ENCODE results near the gene LARP1. TPM values are rescaled to one million over a fixed set of nuclear protein-coding genes. Genes with fewer than 3 reads are reported as not detected.

LARP1 gene
- total and polyA plus RNA-seq, 9 of the 15 experiments (the other 6 are each of a cell fraction or from before 2014, with no cell fraction given) = 22.6 to 300 (median 92.0) TPM

DNA sequence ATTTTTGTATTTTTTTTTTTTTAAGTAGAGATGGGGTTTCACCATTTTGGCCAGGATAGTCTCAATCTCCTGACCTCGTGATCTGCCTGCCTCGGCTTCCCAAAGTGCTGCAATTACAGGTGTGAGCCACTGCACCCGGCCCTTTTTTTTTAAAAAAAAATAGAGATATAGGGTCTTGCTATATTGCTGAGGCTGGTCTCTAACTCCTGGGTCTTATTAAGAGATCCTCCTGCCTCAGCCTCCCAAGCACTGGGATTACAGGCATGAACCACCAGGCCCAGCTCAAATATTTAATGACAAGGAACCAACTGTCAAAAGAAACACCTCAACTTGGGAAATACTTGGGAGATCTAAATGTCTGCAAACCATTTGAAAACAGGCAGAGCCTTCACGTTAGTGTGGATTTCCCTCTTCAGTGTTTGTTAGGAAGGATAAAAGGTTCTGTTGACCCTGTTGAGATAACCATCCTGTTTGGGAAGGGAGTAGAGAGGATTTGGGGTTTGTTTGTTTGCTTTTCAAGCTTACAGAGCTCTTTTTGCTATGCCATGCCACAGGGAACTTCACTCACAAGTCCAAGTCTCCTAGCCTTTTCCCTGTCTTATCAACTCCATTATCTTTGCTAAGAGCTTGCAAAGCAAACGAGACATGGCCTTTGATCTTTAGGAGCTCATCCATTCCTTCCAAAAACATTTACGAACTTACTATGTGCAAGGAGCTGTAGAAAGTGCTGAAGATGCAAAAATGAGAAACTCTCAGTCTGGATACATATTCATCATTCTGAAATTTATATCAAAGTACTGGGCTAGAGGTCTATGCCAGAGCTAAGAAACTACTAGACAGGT, 87.7 kb downstream of the LARP1 start (continued):
- no peak for TF ChIP-seq SIN3A (IDR thresholded peaks at IDR 0.05; ENCODE audit: borderline replicate concordance in 2 of 2, control insufficient read depth in 1 of 2, low read depth in 2 of 2, low read length in 2 of 2)

DNA sequence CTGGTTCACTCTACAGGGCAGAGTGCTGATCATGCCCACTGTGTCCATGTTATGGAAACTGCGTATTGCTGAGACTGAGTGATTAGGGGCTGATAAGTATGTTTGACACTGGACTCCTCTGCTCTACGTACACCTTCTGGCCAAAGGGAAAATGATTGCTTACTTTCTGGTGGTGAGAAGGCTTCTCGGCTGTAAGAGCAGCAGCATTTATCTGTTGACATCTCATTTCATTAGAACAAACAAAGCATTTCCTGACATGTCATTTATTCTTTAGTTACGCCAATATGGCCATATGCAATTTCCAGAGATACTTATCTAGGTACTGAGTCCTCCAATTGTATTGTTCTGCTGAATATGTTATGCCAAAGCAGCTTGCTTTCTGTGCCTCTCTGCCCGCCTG, 89.6 kb downstream of the LARP1 start:
- DNase-seq (ENCODE audit: extremely low read depth in 1 of 4, low spot score in 3 of 4) = peak in 2 of 4 experiments; percentile 45 to 47
- ATAC-seq = peak; percentile 57
- Histone ChIP-seq H3K79me2 (ENCODE audit: control insufficient read depth, insufficient read depth, low read length) (no peaks in the 10 kb centered on the region), H2AFZ (ENCODE audit: low read depth, low read length) (peak overlapping the region; percentile 78), H3K9ac (ENCODE audit: insufficient read depth in 1 of 2, low read depth in 2 of 2, low read length in 2 of 2) (peak overlapping the region in 1 of 2 experiments; percentile 20; a peak in 1 of 4 replicates), H3K27me3 (ENCODE audit: control insufficient read depth in 2 of 2, insufficient read depth in 2 of 2, low read length in 2 of 2) (no peaks in the 10 kb centered on the region), H3K9me3 (replicated peaks; ENCODE audit: control insufficient read depth, insufficient read depth, low read depth, low read length) (no peaks in the 10 kb centered on the region), H4K20me1 (replicated peaks; ENCODE audit: control insufficient read depth, insufficient read depth, low read length) (no peaks in the 10 kb centered on the region), H3K9me1 (ENCODE audit: control insufficient read depth, insufficient read depth, low read length) (no peaks in the 10 kb centered on the region), H3K36me3 (ENCODE audit: control insufficient read depth, insufficient read depth, low read length) (0 out of 3 replicates have a peak, but pooled peaks cover 2% of the 10 kb centered on the region), H3K4me3 (no peak overlapping the region), H3K4me1 (replicated peaks in 1 of 2; ENCODE audit: control insufficient read depth in 2 of 2, insufficient read depth in 2 of 2, low read length in 2 of 2) (peaks cover 23 to 46% of the 10 kb centered on the region in 2 experiments), H3K4me2 (ENCODE audit: insufficient read depth, low read length) (peak overlapping the region; percentile 57; the same call in 1 of the 2 replicates), H3K27ac (ENCODE audit: extremely low read depth, low read depth, low read length) (peak overlapping the region; percentile 1)
- BruUV-seq (replicated peaks) = no TSS peak
- in situ Hi-C loops (cut with MboI) = no loop called here
- POLR2A ChIA-PET = interaction anchor here (1.1 kb wide), 2 partner anchors 10 to 14 kb away, joined by 3 read pairs; partner anchors contain the start of gene CNOT8
- FAIRE-seq = peak; percentile 67
- CTCF ChIA-PET (ENCODE audit: low intra/inter-chr PET ratio) = no interaction called here
- intact Hi-C loops (cut with micrococcal nuclease) = no loop called here
- 9% methylated on average over 5 of the region's 5 CpGs for WGBS (ENCODE audit: insufficient coverage, low coverage, missing lambda C conversion rate)
- 0 out of 2 replicates have a peak, but pooled peaks have one; percentile 9 for TF ChIP-seq DPF2 (IDR thresholded peaks at IDR 0.05)
- peak; percentile 83; the same call in 1 of the 2 replicates for TF ChIP-seq SOX6 (IDR thresholded peaks at IDR 0.05)
- TF ChIP-seq HNRNPK (IDR thresholded peaks at IDR 0.05; ENCODE audit: low read depth, low read length, poor library complexity, severe bottlenecking) = no peak
- TF ChIP-seq CCNT2 (IDR thresholded peaks at IDR 0.05; ENCODE audit: borderline replicate concordance, extremely low read depth, insufficient read length, low read depth, low read length) = peak; percentile 45
- TF ChIP-seq, protein P1, sequence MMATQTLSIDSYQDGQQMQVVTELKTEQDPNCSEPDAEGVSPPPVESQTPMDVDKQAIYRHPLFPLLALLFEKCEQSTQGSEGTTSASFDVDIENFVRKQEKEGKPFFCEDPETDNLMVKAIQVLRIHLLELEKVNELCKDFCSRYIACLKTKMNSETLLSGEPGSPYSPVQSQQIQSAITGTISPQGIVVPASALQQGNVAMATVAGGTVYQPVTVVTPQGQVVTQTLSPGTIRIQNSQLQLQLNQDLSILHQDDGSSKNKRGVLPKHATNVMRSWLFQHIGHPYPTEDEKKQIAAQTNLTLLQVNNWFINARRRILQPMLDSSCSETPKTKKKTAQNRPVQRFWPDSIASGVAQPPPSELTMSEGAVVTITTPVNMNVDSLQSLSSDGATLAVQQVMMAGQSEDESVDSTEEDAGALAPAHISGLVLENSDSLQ (IDR thresholded peaks at IDR 0.05) = peak; percentile 61
- TF ChIP-seq, protein P2, sequence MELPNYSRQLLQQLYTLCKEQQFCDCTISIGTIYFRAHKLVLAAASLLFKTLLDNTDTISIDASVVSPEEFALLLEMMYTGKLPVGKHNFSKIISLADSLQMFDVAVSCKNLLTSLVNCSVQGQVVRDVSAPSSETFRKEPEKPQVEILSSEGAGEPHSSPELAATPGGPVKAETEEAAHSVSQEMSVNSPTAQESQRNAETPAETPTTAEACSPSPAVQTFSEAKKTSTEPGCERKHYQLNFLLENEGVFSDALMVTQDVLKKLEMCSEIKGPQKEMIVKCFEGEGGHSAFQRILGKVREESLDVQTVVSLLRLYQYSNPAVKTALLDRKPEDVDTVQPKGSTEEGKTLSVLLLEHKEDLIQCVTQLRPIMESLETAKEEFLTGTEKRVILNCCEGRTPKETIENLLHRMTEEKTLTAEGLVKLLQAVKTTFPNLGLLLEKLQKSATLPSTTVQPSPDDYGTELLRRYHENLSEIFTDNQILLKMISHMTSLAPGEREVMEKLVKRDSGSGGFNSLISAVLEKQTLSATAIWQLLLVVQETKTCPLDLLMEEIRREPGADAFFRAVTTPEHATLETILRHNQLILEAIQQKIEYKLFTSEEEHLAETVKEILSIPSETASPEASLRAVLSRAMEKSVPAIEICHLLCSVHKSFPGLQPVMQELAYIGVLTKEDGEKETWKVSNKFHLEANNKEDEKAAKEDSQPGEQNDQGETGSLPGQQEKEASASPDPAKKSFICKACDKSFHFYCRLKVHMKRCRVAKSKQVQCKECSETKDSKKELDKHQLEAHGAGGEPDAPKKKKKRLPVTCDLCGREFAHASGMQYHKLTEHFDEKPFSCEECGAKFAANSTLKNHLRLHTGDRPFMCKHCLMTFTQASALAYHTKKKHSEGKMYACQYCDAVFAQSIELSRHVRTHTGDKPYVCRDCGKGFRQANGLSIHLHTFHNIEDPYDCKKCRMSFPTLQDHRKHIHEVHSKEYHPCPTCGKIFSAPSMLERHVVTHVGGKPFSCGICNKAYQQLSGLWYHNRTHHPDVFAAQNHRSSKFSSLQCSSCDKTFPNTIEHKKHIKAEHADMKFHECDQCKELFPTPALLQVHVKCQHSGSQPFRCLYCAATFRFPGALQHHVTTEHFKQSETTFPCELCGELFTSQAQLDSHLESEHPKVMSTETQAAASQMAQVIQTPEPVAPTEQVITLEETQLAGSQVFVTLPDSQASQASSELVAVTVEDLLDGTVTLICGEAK (IDR thresholded peaks at IDR 0.05) = no peak
- TF ChIP-seq, protein P2 (CRISPR knock-in tag; IDR thresholded peaks at IDR 0.05) = no peak
